HepG2 (cell line): ENCODE data around the gene RSRC2. TPM values are rescaled to one million over a fixed set of nuclear protein-coding genes. Genes with fewer than 3 reads are reported as not detected.
"Not testable (repeated sequence)": the region's sequence is repeated elsewhere in the genome, so short reads cannot be mapped to it uniquely, and the experiment has no call there.

ENCODE experiments used
- ATAC-seq: fragments of 200-7000 bp; cut with Tn5 transposase; 3 replicates; pipeline ENCODE4 v1.9.1; 2020; ENCODE audit warnings: mild to moderate bottlenecking, moderate library complexity
- BruUV-seq: library from RNA; stranded (reverse); fragments of 400-500 nt; replicated peaks from 2 replicates; lab custom pipeline; 2021; lab: Mats Ljungman, UMichigan
- CTCF ChIA-PET: fragments of 300-600 bp; formaldehyde crosslinking; extraction: SDS; loops from one replicate; lab custom pipeline; 2021; ENCODE audit warnings: low total read pairs, inconsistent platforms, low intra/inter-chr PET ratio; lab: Yijun Ruan, JAX
- POLR2A ChIA-PET: fragments of 350-600 bp; sonication (Branson Sonifier 250); formaldehyde crosslinking; loops from one replicate; lab custom pipeline; 2020; ENCODE audit warnings: antibody characterized with exemption, inconsistent platforms; lab: Yijun Ruan, JAX
- DNase-seq: peaks from one replicate; pipeline ENCODE4 v3.0.0-alpha.2; 2015; ENCODE audit warnings: low spot score
- FAIRE-seq: peaks from 3 replicates; lab custom pipeline; 2011; peaks lifted over from hg19 to GRCh38; lab: Jason Lieb, UNC
- H2AFZ ChIP-seq: one replicate; pipeline ENCODE4 v1.6.1; 2011; ENCODE audit warnings: low read length, inconsistent platforms
- H3K27ac ChIP-seq: fragments of 300-600 bp; 3 replicates; pipeline ENCODE4 v1.8.0; 2011; ENCODE audit warnings: mixed run types, mild to moderate bottlenecking, mixed read lengths, low read length, inconsistent platforms; ENCODE audit not compliant: insufficient read depth; ENCODE audit errors: extremely low read length
- H3K27me3 ChIP-seq, 2 experiments: fragments of 200-600 bp in 1 of 2; 2 replicates in 1 of 2; 3 replicates in 1 of 2; pipeline versions ENCODE4 v1.6.0 to v1.8.0; 2011; ENCODE audit warnings: low read length in 2 of 2, mild to moderate bottlenecking in 2 of 2, moderate library complexity in 2 of 2, inconsistent platforms in 1 of 2; ENCODE audit not compliant: insufficient read depth in 2 of 2, control insufficient read depth in 1 of 2
- H3K36me3 ChIP-seq, 2 experiments: fragments of 200-600 bp in 1 of 2; replicated peaks in 1 of 2; 2 replicates in 1 of 2; 3 replicates in 1 of 2; pipeline versions ENCODE4 v1.5.1 to v1.8.0; 2011; ENCODE audit warnings: low read length in 2 of 2, inconsistent platforms in 1 of 2; ENCODE audit not compliant: insufficient read depth in 2 of 2, control insufficient read depth in 1 of 2
- H3K4me1 ChIP-seq: 2 replicates; pipeline ENCODE4 v1.5.1; 2012; ENCODE audit warnings: low read length, inconsistent platforms; ENCODE audit not compliant: insufficient read depth
- H3K4me2 ChIP-seq: 2 replicates; pipeline ENCODE4 v1.6.0; 2011; ENCODE audit warnings: low read depth, low read length, inconsistent platforms
- H3K4me3 ChIP-seq, 3 experiments: fragments of 200-600 bp in 1 of 3; sonication (generic), shearing (Covaris generic) in 1 of 3; replicated peaks in 1 of 3; 2 replicates each; pipeline ENCODE4 v1.5.1; 2011 to 2016; ENCODE audit warnings: low read length in 3 of 3, inconsistent platforms in 2 of 3, low read depth in 2 of 3, mild to moderate bottlenecking in 2 of 3, control low read depth in 1 of 3, mixed read lengths in 1 of 3; ENCODE audit not compliant: insufficient read depth in 1 of 3
- H3K79me2 ChIP-seq: one replicate; pipeline ENCODE4 v1.6.1; 2011; ENCODE audit warnings: low read length, inconsistent platforms; ENCODE audit not compliant: insufficient read depth
- H3K9ac ChIP-seq: 2 replicates; pipeline ENCODE4 v1.6.0; 2011; ENCODE audit warnings: mild to moderate bottlenecking, low read depth, low read length, inconsistent platforms; ENCODE audit not compliant: insufficient read depth
- H3K9me3 ChIP-seq: 2 replicates; pipeline ENCODE4 v1.5.1; 2012; ENCODE audit warnings: mild to moderate bottlenecking, low read length
- H4K20me1 ChIP-seq: 2 replicates; pipeline ENCODE4 v1.6.0; 2011; ENCODE audit warnings: inconsistent platforms, mild to moderate bottlenecking, low read length, moderate library complexity; ENCODE audit not compliant: insufficient read depth
- ATF7 ChIP-seq, 2 experiments: fragments of 450-650 bp in 1 of 2; sonication (generic) in 1 of 2; formaldehyde crosslinking in 1 of 2; IDR thresholded peaks; 2 replicates each; pipeline versions ENCODE4 v1.4.0 to v1.6.1; 2016 to 2020; ENCODE audit warnings: antibody characterized with exemption in 1 of 2, mild to moderate bottlenecking in 1 of 2, missing genetic modification reagents in 1 of 2
- DMAP1 ChIP-seq: IDR thresholded peaks from 2 replicates; pipeline ENCODE4 v1.6.1; 2016
- DNMT3B ChIP-seq: conservative IDR thresholded peaks from 2 replicates; pipeline ENCODE4 v1.6.1; 2016; ENCODE audit warnings: missing biosample characterization, control low read depth
- HNRNPK ChIP-seq: fragments of 200-400 bp; formaldehyde crosslinking; IDR thresholded peaks from 2 replicates; pipeline ENCODE4 v1.6.1; 2018; ENCODE audit warnings: low read length, low read depth, moderate library complexity, mild to moderate bottlenecking; ENCODE audit not compliant: poor library complexity, severe bottlenecking
- MTA3 ChIP-seq: sonication (generic); formaldehyde crosslinking; IDR thresholded peaks from 2 replicates; pipeline ENCODE4 v1.4.0; 2020; ENCODE audit warnings: missing genetic modification reagents
- NFE2 ChIP-seq: sonication (generic); formaldehyde crosslinking; IDR thresholded peaks from 2 replicates; pipeline ENCODE4 v1.4.0; 2020; ENCODE audit warnings: missing genetic modification reagents
- RFXANK ChIP-seq: IDR thresholded peaks from 2 replicates; pipeline ENCODE4 v1.6.1; 2016
- SETDB1 ChIP-seq: sonication (generic); formaldehyde crosslinking; IDR thresholded peaks from 2 replicates; pipeline ENCODE4 v1.5.1; 2020; ENCODE audit warnings: missing genetic modification reagents, mild to moderate bottlenecking, borderline replicate concordance
- XRCC5 ChIP-seq: fragments of 200-400 bp; formaldehyde crosslinking; optimal IDR thresholded peaks from 2 replicates; pipeline ENCODE3; 2017; ENCODE audit warnings: mild to moderate bottlenecking, low read length
- ZBTB3 ChIP-seq: sonication (generic); formaldehyde crosslinking; IDR thresholded peaks from 2 replicates; pipeline ENCODE4 v1.4.0; 2020; ENCODE audit warnings: low read depth, mild to moderate bottlenecking, moderate library complexity, missing genetic modification reagents, borderline replicate concordance
- ZC3H13 ChIP-seq: sonication (generic); formaldehyde crosslinking; IDR thresholded peaks from 2 replicates; pipeline ENCODE4 v1.8.1; 2023; ENCODE audit warnings: mild to moderate bottlenecking, missing genetic modification reagents, moderate library complexity
- ZKSCAN1 ChIP-seq: fragments of 150-350 bp; IDR thresholded peaks from 2 replicates; pipeline ENCODE4 v1.6.1; 2014; ENCODE audit warnings: low read length
- ZMAT5 ChIP-seq: sonication (generic); formaldehyde crosslinking; IDR thresholded peaks from 2 replicates; pipeline ENCODE4 v1.5.0; 2020; ENCODE audit warnings: mild to moderate bottlenecking, low read depth, missing genetic modification reagents, borderline replicate concordance
- ZNF264 ChIP-seq: sonication (generic); formaldehyde crosslinking; IDR thresholded peaks from 2 replicates; pipeline ENCODE4 v1.4.0; 2020; ENCODE audit warnings: missing genetic modification reagents
- WGBS: methylation state at CpG from one replicate; pipeline ENCODE4 v1.1.6; 2017; ENCODE audit warnings: low lambda C conversion rate; 5-methylcytosine and 5-hydroxymethylcytosine counted together
- in situ Hi-C: cut with HindIII; loops from 2 replicates; pipeline ENCODE4 v1.10.0; 2017; ENCODE audit warnings: low pct_unique_long_range_greater_than_20kb; ENCODE audit not compliant: extremely low pct_ligation_motif_present
- intact Hi-C: fragments of 100-400 bp; cut with micrococcal nuclease; formaldehyde crosslinking; loops from one replicate; pipeline ENCODE4 v1.10.0; 2022; ENCODE audit not compliant: unreplicated experiment
- polyA plus RNA-seq, 8 experiments: library from polyadenylated mRNA; depleted of rRNA in 3 of 8; stranded (reverse) in 7 of 8; unstranded in 1 of 8; fragments of >200 nt; fragmentation: Illumina TruSeq in 4 of 8; extraction: Trizol in 4 of 8; gene quantifications; 2 replicates each; pipeline versions ENCODE4 v1.2.1 to v1.2.3, GENCODE V29; 2011 to 2016; ENCODE audit warnings: low read depth in 4 of 8, missing spikeins in 1 of 8, mixed read lengths in 1 of 8; ENCODE audit not compliant: insufficient read depth in 1 of 8
- total RNA-seq, 5 experiments: library from RNA; depleted of rRNA; stranded (reverse); fragments of >200 nt; fragmentation: Illumina TruSeq; extraction: Trizol; gene quantifications; 2 replicates each; pipeline ENCODE4 v1.2.3, GENCODE V29; 2016; ENCODE audit warnings: low read depth in 1 of 5
- TF ChIP-seq, protein P1 (sequence below): sonication (generic); formaldehyde crosslinking; IDR thresholded peaks from 2 replicates; pipeline ENCODE4 v1.5.1; 2020; ENCODE audit warnings: mild to moderate bottlenecking, moderate library complexity, missing genetic modification reagents
- TF ChIP-seq, protein P2 (sequence below): sonication (generic); formaldehyde crosslinking; IDR thresholded peaks from 2 replicates; pipeline ENCODE4 v1.4.0; 2020; ENCODE audit warnings: missing genetic modification reagents, mild to moderate bottlenecking, borderline replicate concordance

Gene RSRC2
- total and polyA plus RNA-seq, 2 of the 13 experiments (the other 11 are each of a cell fraction or from before 2014, with no cell fraction given) = 31.4 to 77.8 TPM

GRCh38 chr12:122571821-122572220 lies 45.1 kb upstream of the RSRC2 start:
- whole genome bisulfite sequencing = 85% methylated on average over 6 of the region's 6 CpGs
- POLR2A ChIA-PET = no interaction called here
- no peaks in the 10 kb centered on the region for H3K4me1 ChIP-seq
- no TSS peak for BruUV-seq
- H3K9me3 ChIP-seq = no peaks in the 10 kb centered on the region
- no peaks in the 10 kb centered on the region for H3K79me2 ChIP-seq
- no peak overlapping the region for H3K9ac ChIP-seq
- H3K27me3 ChIP-seq = no peaks in the 10 kb centered on the region
- no peak overlapping the region for H3K4me2 ChIP-seq
- in situ Hi-C loops = no loop called here
- intact Hi-C loops = no loop called here
- ATAC-seq = no peak
- no peak overlapping the region for H3K27ac ChIP-seq
- peaks cover 8 to 60% of the 10 kb centered on the region in 2 experiments for H3K36me3 ChIP-seq
- no peak for FAIRE-seq
- no peak for DNase-seq
- H3K4me3 ChIP-seq = no peak overlapping the region
- no peak for TF ChIP-seq XRCC5
- no peak for TF ChIP-seq SETDB1
- no peak for TF ChIP-seq ZNF264 (CRISPR knock-in tag)
- TF ChIP-seq ZMAT5 (CRISPR knock-in tag) = no peak
- TF ChIP-seq, protein P1, sequence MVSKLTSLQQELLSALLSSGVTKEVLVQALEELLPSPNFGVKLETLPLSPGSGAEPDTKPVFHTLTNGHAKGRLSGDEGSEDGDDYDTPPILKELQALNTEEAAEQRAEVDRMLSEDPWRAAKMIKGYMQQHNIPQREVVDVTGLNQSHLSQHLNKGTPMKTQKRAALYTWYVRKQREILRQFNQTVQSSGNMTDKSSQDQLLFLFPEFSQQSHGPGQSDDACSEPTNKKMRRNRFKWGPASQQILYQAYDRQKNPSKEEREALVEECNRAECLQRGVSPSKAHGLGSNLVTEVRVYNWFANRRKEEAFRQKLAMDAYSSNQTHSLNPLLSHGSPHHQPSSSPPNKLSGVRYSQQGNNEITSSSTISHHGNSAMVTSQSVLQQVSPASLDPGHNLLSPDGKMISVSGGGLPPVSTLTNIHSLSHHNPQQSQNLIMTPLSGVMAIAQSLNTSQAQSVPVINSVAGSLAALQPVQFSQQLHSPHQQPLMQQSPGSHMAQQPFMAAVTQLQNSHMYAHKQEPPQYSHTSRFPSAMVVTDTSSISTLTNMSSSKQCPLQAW (CRISPR knock-in tag) = no peak
- no peak for TF ChIP-seq DNMT3B (CRISPR knock-in tag)
- TF ChIP-seq DMAP1 (CRISPR knock-in tag) = no peak
- TF ChIP-seq, protein P2, sequence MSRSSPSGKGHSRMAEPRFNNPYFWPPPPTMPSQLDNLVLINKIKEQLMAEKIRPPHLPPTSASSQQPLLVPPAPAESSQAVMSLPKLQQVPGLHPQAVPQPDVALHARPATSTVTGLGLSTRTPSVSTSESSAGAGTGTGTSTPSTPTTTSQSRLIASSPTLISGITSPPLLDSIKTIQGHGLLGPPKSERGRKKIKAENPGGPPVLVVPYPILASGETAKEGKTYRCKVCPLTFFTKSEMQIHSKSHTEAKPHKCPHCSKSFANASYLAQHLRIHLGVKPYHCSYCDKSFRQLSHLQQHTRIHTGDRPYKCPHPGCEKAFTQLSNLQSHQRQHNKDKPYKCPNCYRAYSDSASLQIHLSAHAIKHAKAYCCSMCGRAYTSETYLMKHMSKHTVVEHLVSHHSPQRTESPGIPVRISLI (CRISPR knock-in tag) = no peak
- TF ChIP-seq ZBTB3 (CRISPR knock-in tag) = no peak
- TF ChIP-seq MTA3 (CRISPR knock-in tag) = no peak
- no peak for TF ChIP-seq ATF7 (IDR thresholded peaks at IDR 0.05)
- no peak for TF ChIP-seq ATF7 (CRISPR knock-in tag; IDR thresholded peaks at IDR 0.05)
- TF ChIP-seq ZC3H13 = no peak
- TF ChIP-seq HNRNPK = no peak
- TF ChIP-seq RFXANK (CRISPR knock-in tag) = no peak
- TF ChIP-seq ZKSCAN1 = no peak
- no peak for TF ChIP-seq NFE2 (CRISPR knock-in tag)
- CTCF ChIA-PET = no interaction called here
- H4K20me1 ChIP-seq = no peaks in the 10 kb centered on the region
- H2AFZ ChIP-seq = no peak overlapping the region

DNA sequence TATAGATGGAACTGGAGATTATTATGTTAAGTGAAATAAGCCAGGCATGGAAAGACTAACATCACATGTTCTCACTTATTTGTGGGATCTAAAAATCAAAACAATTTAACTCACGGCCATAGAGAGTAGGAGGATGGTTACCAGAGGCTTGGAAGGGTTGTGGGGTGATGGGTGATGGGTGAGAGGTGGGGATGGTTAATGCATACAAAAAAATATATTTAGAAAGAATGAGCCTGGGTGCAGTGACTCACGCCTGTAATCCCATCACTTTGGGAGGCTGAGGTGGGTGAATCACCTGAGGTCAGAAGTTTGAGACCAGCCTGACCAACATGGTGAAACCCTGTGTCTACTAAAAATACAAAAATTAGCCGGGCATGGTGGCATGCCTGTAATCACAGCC lies 43.3 kb upstream of the RSRC2 start:
- in situ Hi-C loops, H3K4me1 ChIP-seq, POLR2A ChIA-PET, ATAC-seq, H3K27me3 ChIP-seq, BruUV-seq, intact Hi-C loops, H3K9ac ChIP-seq, H2AFZ ChIP-seq, H4K20me1 ChIP-seq, H3K4me3 ChIP-seq, DNase-seq, H3K4me2 ChIP-seq, CTCF ChIA-PET, H3K9me3 ChIP-seq, H3K79me2 ChIP-seq, H3K27ac ChIP-seq, FAIRE-seq: not testable (repeated sequence)
- peaks cover 8 to 49% of the 10 kb centered on the region in 2 experiments for H3K36me3 ChIP-seq
- 98% methylated on average over 3 of the region's 3 CpGs for WGBS
